ENCODE data around the gene KIRREL3. TPM values are rescaled to one million over a fixed set of nuclear protein-coding genes. Genes with fewer than 3 reads are reported as not detected.
A peak's percentile ranks its signal among the peaks of the same experiment; 100 is the strongest.

Gene KIRREL3
- total RNA-seq, 1 donor from 2014 or later: 0.26 TPM

GRCh38 chr11:126696982-126697381 is 303.6 kb downstream of the KIRREL3 start:
- H3K27ac Mint-ChIP-seq: no peak overlapping the region
- no peaks in the 10 kb centered on the region for H3K9me3 Mint-ChIP-seq (ENCODE audit: low read depth)
- DNase-seq (ENCODE audit: low spot score, unreplicated experiment): no peak
- no peak overlapping the region for H3K4me3 Mint-ChIP-seq (ENCODE audit: low read depth)
- TF ChIP-seq, protein P1, sequence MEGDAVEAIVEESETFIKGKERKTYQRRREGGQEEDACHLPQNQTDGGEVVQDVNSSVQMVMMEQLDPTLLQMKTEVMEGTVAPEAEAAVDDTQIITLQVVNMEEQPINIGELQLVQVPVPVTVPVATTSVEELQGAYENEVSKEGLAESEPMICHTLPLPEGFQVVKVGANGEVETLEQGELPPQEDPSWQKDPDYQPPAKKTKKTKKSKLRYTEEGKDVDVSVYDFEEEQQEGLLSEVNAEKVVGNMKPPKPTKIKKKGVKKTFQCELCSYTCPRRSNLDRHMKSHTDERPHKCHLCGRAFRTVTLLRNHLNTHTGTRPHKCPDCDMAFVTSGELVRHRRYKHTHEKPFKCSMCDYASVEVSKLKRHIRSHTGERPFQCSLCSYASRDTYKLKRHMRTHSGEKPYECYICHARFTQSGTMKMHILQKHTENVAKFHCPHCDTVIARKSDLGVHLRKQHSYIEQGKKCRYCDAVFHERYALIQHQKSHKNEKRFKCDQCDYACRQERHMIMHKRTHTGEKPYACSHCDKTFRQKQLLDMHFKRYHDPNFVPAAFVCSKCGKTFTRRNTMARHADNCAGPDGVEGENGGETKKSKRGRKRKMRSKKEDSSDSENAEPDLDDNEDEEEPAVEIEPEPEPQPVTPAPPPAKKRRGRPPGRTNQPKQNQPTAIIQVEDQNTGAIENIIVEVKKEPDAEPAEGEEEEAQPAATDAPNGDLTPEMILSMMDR (IDR thresholded peaks at IDR 0.05; ENCODE audit: unreplicated experiment): no peak
- H3K36me3 Mint-ChIP-seq (ENCODE audit: insufficient read depth): no peaks in the 10 kb centered on the region
- no peaks in the 10 kb centered on the region for H3K4me1 Mint-ChIP-seq (ENCODE audit: low read depth)
- H3K27me3 Mint-ChIP-seq: peaks cover 48% of the 10 kb centered on the region

DNA sequence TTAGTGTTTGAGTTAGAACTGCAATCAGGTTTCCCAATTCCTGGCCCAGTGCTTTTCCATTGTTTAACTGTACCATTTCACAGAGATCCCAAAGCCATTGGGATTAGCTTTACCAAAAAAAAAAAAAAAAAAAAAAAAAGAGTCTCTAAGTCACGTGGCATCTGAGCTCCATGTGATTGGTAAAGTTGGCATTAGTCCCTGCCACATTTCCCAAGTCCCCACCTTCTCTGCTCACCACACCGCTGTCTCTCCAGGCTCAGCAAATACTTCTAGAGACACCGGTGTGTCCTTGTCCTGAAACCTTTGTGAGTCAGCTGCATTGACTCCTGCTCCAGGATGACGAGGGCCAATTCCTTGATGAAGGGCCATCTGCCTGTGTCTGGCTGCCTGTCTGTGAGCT is 305.3 kb downstream of the KIRREL3 start:
- no peaks in the 10 kb centered on the region for H3K4me1 Mint-ChIP-seq (ENCODE audit: low read depth)
- TF ChIP-seq, protein P1 (IDR thresholded peaks at IDR 0.05; ENCODE audit: unreplicated experiment): no peak
- H3K27ac Mint-ChIP-seq: no peak overlapping the region
- H3K4me3 Mint-ChIP-seq (ENCODE audit: low read depth): no peak overlapping the region
- no peak for DNase-seq (ENCODE audit: low spot score, unreplicated experiment)
- no peaks in the 10 kb centered on the region for H3K9me3 Mint-ChIP-seq (ENCODE audit: low read depth)
- no peaks in the 10 kb centered on the region for H3K36me3 Mint-ChIP-seq (ENCODE audit: insufficient read depth)
- H3K27me3 Mint-ChIP-seq: peaks cover 42% of the 10 kb centered on the region

- TF ChIP-seq, protein P1 (IDR thresholded peaks at IDR 0.05; ENCODE audit: unreplicated experiment): no peak
- Mint-ChIP-seq H3K4me3 (ENCODE audit: low read depth) (no peak overlapping the region), H3K9me3 (ENCODE audit: low read depth) (no peaks in the 10 kb centered on the region), H3K36me3 (ENCODE audit: insufficient read depth) (no peaks in the 10 kb centered on the region), H3K27me3 (peaks cover 51% of the 10 kb centered on the region), H3K27ac (no peak overlapping the region), H3K4me1 (ENCODE audit: low read depth) (no peaks in the 10 kb centered on the region)
- DNase-seq (ENCODE audit: low spot score, unreplicated experiment): no peak
Measured at GRCh38 chr11:126694065-126694625, 306.4 kb downstream of the KIRREL3 start.

- H3K27me3 Mint-ChIP-seq: peaks cover 47% of the 10 kb centered on the region
- H3K4me3 Mint-ChIP-seq (ENCODE audit: low read depth): no peak overlapping the region
- peaks cover 16% of the 10 kb centered on the region for H3K4me1 Mint-ChIP-seq (ENCODE audit: low read depth)
- peak overlapping the region; percentile 34 for H3K27ac Mint-ChIP-seq
- peaks cover 1% of the 10 kb centered on the region for H3K36me3 Mint-ChIP-seq (ENCODE audit: insufficient read depth)
- DNase-seq (ENCODE audit: low spot score, unreplicated experiment): no peak
- TF ChIP-seq, protein P1 (IDR thresholded peaks at IDR 0.05; ENCODE audit: unreplicated experiment): no peak
- peaks cover 5% of the 10 kb centered on the region for H3K9me3 Mint-ChIP-seq (ENCODE audit: low read depth)
Measured at GRCh38 chr11:126687477-126687876, 313.1 kb downstream of the KIRREL3 start.

GRCh38 chr11:126686938-126687337 is 313.6 kb downstream of the KIRREL3 start:
- Mint-ChIP-seq H3K27me3 (peaks cover 52% of the 10 kb centered on the region), H3K4me3 (ENCODE audit: low read depth) (no peak overlapping the region), H3K9me3 (ENCODE audit: low read depth) (peaks cover 5% of the 10 kb centered on the region), H3K4me1 (ENCODE audit: low read depth) (peaks cover 16% of the 10 kb centered on the region), H3K36me3 (ENCODE audit: insufficient read depth) (peaks cover 1% of the 10 kb centered on the region), H3K27ac (no peak overlapping the region)
- TF ChIP-seq, protein P1 (IDR thresholded peaks at IDR 0.05; ENCODE audit: unreplicated experiment): no peak
- no peak for DNase-seq (ENCODE audit: low spot score, unreplicated experiment)

Data from progenitor cell of endocrine pancreas (in vitro differentiated cells).